Brain pericyte (primary cell): Measurements from ENCODE around the gene TNPO2.
A peak's percentile ranks its signal among the peaks of the same experiment; 100 is the strongest.
"Not testable (repeated sequence)": the region's sequence is repeated elsewhere in the genome, so short reads cannot be mapped to it uniquely, and the experiment has no call there.

Experiments
- DNase-seq: peaks from one replicate; pipeline ENCODE4 v3.0.0-alpha.2; 2012; ENCODE audit warnings: low read depth, low spot score

TNPO2 gene

GRCh38 chr19:12705654-12706331 lies 17.9 kb downstream of the TNPO2 start:
- no peak for DNase-seq

GRCh38 chr19:12705169-12705568 lies 18.6 kb downstream of the TNPO2 start:
- DNase-seq: no peak

- DNase-seq: no peak
Measured at GRCh38 chr19:12703046-12703445, 20.7 kb downstream of the TNPO2 start.

- no peak for DNase-seq
Measured at GRCh38 chr19:12701596-12702282, 22.0 kb downstream of the TNPO2 start.

GRCh38 chr19:12698138-12698537 lies 25.6 kb downstream of the TNPO2 start:
- DNase-seq: no peak

GRCh38 chr19:12697425-12697824 lies 26.3 kb downstream of the TNPO2 start:
- DNase-seq: not testable (repeated sequence)

- DNase-seq: peak; percentile 83
Measured at GRCh38 chr19:12696366-12697335, 27.1 kb downstream of the TNPO2 start, which contains the start of gene FBXW9. FBXW9 (minus strand) TSS chr19:12696631; CDS start chr19:12696581, 50 bp downstream.

- no peak for DNase-seq
Measured at GRCh38 chr19:12695997-12696365, 27.8 kb downstream of the TNPO2 start.

GRCh38 chr19:12695514-12695913 lies 28.2 kb downstream of the TNPO2 start:
- no peak for DNase-seq

GRCh38 chr19:12695096-12695495 lies 28.6 kb downstream of the TNPO2 start:
- DNase-seq: no peak

- no peak for DNase-seq
Measured at GRCh38 chr19:12694641-12695040, 29.1 kb downstream of the TNPO2 start.

GRCh38 chr19:12692960-12693359 lies 30.8 kb downstream of the TNPO2 start:
- no peak for DNase-seq

- no peak for DNase-seq
Measured at GRCh38 chr19:12689581-12690216, 34.0 kb downstream of the TNPO2 start.

- DNase-seq: no peak
Measured at GRCh38 chr19:12689012-12689411, 34.7 kb downstream of the TNPO2 start.

GRCh38 chr19:12687496-12688196 lies 36.1 kb downstream of the TNPO2 start, which contains the start of gene GNG14:
GNG14 (plus strand) TSS chr19:12687998; CDS start chr19:12688049, 51 bp downstream.
- no peak for DNase-seq

- DNase-seq: no peak
Measured at GRCh38 chr19:12685831-12686230, 37.9 kb downstream of the TNPO2 start.

GRCh38 chr19:12681074-12681987 lies 42.4 kb downstream of the TNPO2 start, which contains the start of gene DHPS:
DHPS (minus strand) TSS chr19:12681880; CDS start chr19:12681766, 114 bp downstream.
- peak; percentile 88 for DNase-seq

- DNase-seq: no peak
Measured at GRCh38 chr19:12680034-12680433, 43.7 kb downstream of the TNPO2 start.

GRCh38 chr19:12678039-12678438 lies 45.7 kb downstream of the TNPO2 start:
- not testable (repeated sequence) for DNase-seq

GRCh38 chr19:12676928-12677327 lies 46.8 kb downstream of the TNPO2 start:
- no peak for DNase-seq
